ENCODE data around the gene CDC14A.
"Not testable (repeated sequence)": the region's sequence is repeated elsewhere in the genome, so short reads cannot be mapped to it uniquely, and the experiment has no call there.

CDC14A gene

DNA sequence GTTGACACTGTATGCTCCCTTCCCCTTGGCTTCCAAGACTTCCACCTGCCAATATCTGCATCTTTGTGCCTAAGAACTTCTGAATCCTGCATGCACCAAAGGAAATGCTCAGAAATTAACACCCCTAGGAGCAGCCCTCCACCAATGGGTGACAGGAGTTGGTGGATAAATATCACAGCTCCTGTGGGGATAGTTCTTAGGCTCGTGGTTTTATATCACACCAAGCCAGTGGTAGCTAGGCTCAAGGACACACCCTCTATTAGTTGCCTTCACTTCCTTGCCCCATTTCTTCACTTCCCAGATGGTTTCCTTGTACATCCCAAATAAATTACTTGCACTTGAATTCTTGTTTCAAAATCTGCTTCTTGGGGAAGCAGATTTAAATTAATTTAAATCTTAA lies 16.9 kb upstream of the CDC14A start:
- DNase-seq: no peak

- not testable (repeated sequence) for DNase-seq
Measured at GRCh38 chr1:100337878-100338277, 14.4 kb upstream of the CDC14A start.

DNA sequence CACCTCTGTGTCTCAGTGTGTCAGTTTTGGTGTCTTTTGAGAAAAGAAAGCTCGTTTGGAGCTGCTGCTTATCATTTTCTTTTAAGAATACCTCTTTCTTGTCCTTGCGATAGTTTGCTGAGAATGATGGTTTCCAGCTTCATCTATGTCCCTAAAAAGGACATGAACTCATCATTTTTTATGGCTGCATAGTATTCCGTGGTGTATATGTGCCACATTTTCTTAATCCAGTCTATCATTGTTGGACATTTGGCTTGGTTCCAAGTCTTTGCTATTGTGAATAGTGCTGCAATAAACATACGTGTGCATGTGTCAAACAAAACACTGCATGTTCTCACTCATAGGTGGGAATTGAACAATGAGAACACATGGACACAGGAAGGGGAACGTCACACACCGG lies 12.6 kb upstream of the CDC14A start:
- not testable (repeated sequence) for DNase-seq

DNA sequence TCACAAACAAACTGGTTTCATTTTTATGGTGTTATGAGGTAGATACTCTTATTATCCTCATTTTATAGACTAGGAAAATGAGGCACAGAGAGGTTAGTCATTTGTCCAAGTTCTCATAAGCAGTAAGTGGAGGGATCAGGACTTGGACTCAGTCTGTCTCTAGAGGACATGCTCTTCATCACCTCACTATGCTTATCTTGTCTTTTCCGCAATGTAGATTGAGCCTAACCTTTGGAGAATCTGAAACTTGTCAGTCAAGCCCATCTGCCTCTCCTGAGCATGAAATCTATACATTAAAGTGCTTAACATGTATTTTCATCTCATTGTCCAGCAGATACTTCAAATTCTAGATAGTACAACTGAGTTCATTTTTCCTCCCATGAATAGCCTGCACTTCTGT lies 11.8 kb upstream of the CDC14A start:
- no peak for DNase-seq

- DNase-seq: no peak
Measured at GRCh38 chr1:100342348-100342747, 10.0 kb upstream of the CDC14A start.

DNA sequence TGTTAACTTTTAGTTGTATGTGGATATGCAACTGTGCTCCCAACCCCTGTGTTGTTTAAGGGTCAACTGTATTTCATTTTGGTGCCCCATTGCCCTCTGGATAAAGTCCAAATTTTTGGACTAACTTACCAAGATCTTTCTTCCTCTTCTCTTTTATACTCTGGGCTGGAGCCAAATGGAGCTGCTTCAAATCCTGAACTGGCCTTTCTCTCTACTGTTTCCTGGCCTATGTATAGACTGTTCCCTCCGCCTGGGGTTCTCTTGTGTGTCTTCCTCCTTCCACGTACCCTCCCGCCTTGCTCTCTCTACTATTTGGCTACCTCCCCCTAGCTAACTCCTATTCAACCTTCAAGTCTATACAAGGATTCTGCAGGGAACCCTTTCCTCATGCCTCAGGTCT lies 8.4 kb upstream of the CDC14A start:
- no peak for DNase-seq

GRCh38 chr1:100344774-100345173 lies 7.5 kb upstream of the CDC14A start:
- DNase-seq: no peak

DNA sequence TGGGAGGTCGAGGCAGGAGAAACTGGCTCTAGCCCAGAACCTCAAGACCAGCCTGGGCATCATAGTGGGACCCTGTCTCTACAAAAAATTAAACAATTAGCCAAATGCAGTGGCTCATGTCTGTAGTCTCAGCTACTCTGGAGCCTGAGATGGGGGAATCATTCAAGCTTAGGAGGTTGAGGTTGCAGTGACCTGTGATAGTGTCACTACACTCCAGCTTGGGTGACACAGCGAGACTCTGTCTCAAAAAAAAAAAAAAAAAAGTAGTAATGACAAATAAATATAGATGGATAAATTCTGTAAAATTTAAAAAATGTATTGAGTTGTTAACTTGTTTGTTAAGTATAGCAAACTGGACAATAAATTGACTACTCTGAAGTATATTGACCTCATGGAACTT lies 5.9 kb upstream of the CDC14A start:
- DNase-seq: no peak

DNA sequence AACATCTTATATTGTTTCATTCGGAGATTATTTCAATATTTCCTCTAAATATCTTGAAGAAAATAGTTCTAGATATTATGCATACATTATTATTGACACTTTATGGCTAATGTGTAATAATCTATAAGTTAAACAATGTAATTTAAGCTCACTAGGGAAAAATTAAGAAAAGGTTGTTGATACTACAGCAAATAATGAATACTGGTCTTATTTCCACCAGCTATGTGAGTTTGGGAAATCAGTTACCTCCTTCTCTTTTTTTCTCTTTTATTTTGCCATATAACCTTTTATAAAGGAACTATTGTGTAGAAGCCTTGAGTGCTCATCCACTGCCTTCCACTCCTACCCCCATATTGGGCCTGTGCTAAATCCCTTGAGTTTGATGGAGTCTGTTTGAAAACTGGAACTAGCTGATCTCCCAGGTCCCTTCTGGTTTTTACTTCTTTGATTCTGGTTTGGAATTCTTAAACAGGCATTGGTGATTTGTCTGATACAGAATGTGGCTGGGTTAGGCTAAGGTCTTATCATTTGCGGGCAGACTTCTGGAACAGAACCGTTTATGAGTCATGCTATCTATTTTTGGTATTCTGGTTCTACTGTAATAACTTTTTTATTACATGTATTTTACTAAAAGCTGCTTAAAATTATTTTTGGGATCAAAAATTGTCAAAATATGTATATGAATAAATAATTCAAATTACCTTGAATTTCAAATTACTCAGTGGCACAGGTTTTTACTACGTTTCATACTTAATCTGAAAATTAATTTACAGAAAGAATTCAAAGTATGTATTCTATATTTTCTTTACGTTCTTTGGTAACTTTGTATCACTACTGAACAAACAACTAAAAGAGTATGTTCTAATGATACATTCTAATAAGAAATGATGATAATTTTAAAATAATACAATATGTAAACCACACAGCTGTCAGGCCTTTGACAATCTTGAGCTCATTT lies 5.0 kb upstream of the CDC14A start:
- DNase-seq: no peak

- no peak for DNase-seq
Measured at GRCh38 chr1:100348549-100349144, 3.7 kb upstream of the CDC14A start.

- DNase-seq: no peak
Measured at GRCh38 chr1:100349246-100349645, 3.1 kb upstream of the CDC14A start.

DNA sequence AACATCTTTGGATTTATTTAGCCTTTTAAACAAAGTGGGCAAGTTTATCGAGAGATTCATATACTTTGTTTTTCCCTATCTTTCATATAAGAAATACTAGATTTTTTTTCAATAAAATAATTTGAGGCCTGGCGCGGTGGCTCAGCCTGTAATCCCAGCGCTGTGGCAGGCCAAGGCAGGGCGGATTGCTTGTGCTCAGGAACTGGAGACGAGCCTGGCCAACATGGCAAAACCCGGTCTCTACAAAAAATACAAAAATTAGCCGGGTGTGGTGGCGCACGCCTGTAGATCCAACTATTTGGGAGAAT lies 1.6 kb upstream of the CDC14A start:
- DNase-seq: no peak

DNA sequence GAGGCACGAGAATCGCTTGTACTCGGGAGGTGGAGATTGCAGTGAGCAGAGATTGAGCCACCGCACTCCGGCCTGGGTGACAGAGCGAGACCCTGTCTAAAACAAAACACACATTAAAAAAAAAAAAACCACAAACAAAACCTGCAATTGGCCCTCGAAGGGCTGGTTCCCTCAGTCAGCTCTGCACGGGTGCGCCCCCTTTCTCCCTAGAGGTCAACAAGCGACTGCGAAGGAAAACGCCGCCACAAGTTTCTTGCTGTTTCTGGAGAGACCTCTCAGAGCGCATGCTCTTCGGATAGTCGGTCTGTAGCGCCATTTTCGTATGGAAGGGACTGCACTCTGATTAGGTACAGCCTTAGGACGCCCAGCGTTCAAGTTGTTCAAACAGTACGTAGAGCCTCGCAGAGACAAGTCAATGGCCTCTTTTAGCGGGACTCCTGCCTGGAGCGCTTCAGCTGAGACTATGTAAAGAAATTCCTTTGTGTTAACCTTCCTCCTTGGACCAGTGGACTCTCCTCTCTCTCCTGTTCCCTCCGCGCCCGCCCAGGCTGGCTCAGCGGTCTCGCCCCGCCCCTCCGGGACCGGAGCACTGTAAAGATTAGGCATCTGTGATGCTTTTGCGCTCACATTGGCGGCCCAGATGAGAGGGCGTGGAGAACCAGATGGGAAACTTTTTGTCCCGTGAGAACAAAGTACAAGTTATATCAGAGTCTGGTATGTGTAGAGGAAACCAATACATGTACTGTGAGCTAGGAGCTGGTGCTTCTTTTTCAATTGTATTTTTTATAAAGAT lies 1.0 kb upstream of the CDC14A start:
- peak; percentile 89 for DNase-seq

GRCh38 chr1:100353071-100353801 lies 930 bp downstream of the CDC14A start:
- peak; percentile 34 for DNase-seq

GRCh38 chr1:100353988-100354387 lies 1.7 kb downstream of the CDC14A start:
- no peak for DNase-seq

DNA sequence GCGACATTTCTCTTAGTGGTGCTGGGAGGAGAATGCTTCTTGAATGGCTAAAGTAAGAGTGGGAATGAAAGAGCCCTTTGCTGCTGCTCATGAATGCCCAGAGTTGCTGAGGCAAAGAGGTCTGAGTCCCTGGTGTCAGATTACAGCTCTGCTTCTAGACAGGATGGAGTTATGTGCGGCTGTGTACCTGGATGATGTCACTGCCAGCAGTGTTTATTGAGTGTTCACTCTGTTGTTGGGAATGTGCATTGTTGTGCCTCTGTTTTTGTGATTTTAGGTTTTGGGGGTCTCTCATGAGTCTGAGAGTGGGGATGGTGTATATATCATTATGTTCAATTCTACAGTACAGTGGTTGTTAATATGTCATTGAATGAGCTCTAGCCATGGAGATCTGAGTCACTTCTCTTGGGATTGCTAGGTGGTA lies 2.7 kb downstream of the CDC14A start:
- DNase-seq: peak; percentile 36

GRCh38 chr1:100358210-100358609 lies 5.9 kb downstream of the CDC14A start:
- peak; percentile 25 for DNase-seq

DNA sequence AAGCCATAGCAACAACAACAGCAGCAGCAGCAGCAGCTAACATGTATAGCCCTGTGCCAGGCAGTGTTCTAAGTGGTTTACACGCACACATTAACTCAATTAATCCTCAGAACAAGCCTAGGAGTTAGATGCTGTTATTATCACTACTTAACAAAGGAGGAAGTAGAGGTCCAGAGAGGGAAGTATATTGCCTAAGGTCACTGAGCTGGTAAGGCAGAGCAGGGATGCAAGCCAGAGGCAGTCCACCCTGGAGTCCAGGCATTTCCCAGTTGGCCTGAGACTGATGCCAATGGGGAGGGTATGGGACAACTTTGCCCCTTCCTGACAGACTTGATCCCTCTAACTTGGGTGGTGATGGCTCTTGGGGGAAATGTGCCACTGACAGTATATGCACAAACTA lies 6.8 kb downstream of the CDC14A start:
- DNase-seq: no peak

- DNase-seq: no peak
Measured at GRCh38 chr1:100360790-100361510, 8.6 kb downstream of the CDC14A start.

GRCh38 chr1:100361511-100362089 lies 9.3 kb downstream of the CDC14A start:
- DNase-seq: no peak

GRCh38 chr1:100362821-100363466 lies 10.6 kb downstream of the CDC14A start:
- no peak for DNase-seq
